ENCODE measurements around the gene ADM.

The ADM gene

DNA sequence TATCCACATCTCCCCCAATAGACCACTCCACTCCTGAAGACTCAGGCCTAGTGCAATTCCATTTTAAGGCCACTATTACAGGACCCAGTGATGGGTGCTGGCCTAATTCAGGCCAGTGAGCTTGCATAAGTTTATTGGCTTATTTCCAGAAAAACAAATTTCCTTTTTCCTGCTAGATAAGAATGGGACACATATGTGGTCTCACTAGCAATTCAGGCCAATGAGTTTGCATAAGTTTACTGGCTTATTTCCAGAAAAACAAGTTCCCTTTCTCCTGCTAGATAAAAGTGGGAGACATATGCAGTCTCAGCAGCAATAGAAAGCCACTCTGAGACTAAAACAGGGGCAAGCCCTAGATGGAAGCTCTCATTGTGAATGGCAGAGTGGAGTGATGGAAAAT, 22.4 kb downstream of the ADM start:
- TF ChIP-seq L3MBTL2 (conservative IDR thresholded peaks at IDR 0.05) (no peak), CTBP1 (IDR thresholded peaks at IDR 0.05; ENCODE audit: borderline replicate concordance) (no peak), FOXM1 (IDR thresholded peaks at IDR 0.05; ENCODE audit: borderline replicate concordance) (no peak), ZNF384 (IDR thresholded peaks at IDR 0.05) (no peak), NFRKB (IDR thresholded peaks at IDR 0.05) (no peak), FOXA1 (IDR thresholded peaks at IDR 0.05) (no peak), ELF4 (IDR thresholded peaks at IDR 0.05) (no peak), FOXK2 (IDR thresholded peaks at IDR 0.05) (no peak), BHLHE40 (IDR thresholded peaks at IDR 0.05; ENCODE audit: borderline replicate concordance) (no peak), SUZ12 (IDR thresholded peaks at IDR 0.05) (no peak), ARNT (IDR thresholded peaks at IDR 0.05) (no peak), TARDBP (IDR thresholded peaks at IDR 0.05) (no peak), LEF1 (IDR thresholded peaks at IDR 0.05; ENCODE audit: borderline replicate concordance) (no peak), HDGF (IDR thresholded peaks at IDR 0.05; ENCODE audit: borderline replicate concordance) (no peak), SP1 (IDR thresholded peaks at IDR 0.05) (no peak)
- TF ChIP-seq, protein P1, sequence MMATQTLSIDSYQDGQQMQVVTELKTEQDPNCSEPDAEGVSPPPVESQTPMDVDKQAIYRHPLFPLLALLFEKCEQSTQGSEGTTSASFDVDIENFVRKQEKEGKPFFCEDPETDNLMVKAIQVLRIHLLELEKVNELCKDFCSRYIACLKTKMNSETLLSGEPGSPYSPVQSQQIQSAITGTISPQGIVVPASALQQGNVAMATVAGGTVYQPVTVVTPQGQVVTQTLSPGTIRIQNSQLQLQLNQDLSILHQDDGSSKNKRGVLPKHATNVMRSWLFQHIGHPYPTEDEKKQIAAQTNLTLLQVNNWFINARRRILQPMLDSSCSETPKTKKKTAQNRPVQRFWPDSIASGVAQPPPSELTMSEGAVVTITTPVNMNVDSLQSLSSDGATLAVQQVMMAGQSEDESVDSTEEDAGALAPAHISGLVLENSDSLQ (IDR thresholded peaks at IDR 0.05) = no peak
- DNase-seq (ENCODE audit: extremely low spot score) = no peak
- POLR2A ChIA-PET = no interaction called here
- CTCF ChIA-PET = interaction anchor here (0.6 to 1.2 kb wide), 4 partner anchors 39 to 801 kb away, joined by 3 to 4 read pairs (median 3); no protein-coding TSS in a partner anchor

DNA sequence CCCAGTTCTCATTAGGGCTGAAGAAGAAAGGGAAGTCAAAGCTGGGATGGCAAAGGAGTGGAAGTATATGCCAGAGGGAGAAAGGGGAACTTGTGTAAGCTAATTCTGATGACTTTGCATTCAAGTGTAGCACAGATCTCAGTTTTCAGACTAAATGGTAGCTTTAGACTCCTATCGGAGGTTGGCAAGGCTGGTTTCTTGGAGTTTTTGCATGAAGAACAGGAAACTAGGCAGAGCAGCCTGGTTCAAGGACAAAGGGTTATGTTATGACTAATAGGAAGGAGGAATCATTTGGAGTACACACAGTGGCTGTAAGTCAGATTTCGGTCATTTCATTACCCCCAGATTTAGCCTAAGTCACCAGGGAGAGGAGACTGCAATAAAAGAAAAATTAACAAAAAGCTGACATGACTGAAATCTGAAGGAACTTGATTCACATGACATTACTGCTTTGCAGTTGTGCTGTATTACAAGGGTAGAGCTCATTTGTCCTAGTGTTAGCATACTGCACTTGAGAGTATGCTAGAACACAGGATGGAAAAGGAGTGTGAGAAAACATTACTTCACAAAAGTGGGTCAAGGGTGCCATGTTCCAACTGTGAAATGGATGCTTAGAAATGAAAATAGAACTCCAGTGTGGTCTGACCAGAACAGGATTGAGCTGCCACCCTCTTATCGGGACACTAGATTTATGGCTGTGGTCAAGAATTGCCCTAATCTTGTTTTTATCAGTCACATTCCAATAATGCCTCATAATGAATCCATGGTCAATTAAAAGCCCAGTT, 23.6 kb downstream of the ADM start:
- ChIA-PET CTCF (interaction anchor here (0.8 to 1.0 kb wide), 2 partner anchors 38 to 406 kb away, joined by 3 to 4 read pairs; no protein-coding TSS in a partner anchor), POLR2A (interaction anchor here (1.2 kb wide), 1 partner anchor 212 kb away, joined by 3 read pairs; the partner anchor contains the start of gene RNF141)
- DNase-seq (ENCODE audit: extremely low spot score) = no peak
- no peak for TF ChIP-seq ZNF384 (IDR thresholded peaks at IDR 0.05)
- no peak for TF ChIP-seq FOXK2 (IDR thresholded peaks at IDR 0.05)
- no peak for TF ChIP-seq SP1 (IDR thresholded peaks at IDR 0.05)
- no peak for TF ChIP-seq BHLHE40 (IDR thresholded peaks at IDR 0.05; ENCODE audit: borderline replicate concordance)
- no peak for TF ChIP-seq ARNT (IDR thresholded peaks at IDR 0.05)
- no peak for TF ChIP-seq NFRKB (IDR thresholded peaks at IDR 0.05)
- TF ChIP-seq FOXM1 (IDR thresholded peaks at IDR 0.05; ENCODE audit: borderline replicate concordance) = no peak
- TF ChIP-seq TARDBP (IDR thresholded peaks at IDR 0.05) = no peak
- no peak for TF ChIP-seq HDGF (IDR thresholded peaks at IDR 0.05; ENCODE audit: borderline replicate concordance)
- TF ChIP-seq CTBP1 (IDR thresholded peaks at IDR 0.05; ENCODE audit: borderline replicate concordance) = no peak
- TF ChIP-seq L3MBTL2 (conservative IDR thresholded peaks at IDR 0.05) = no peak
- TF ChIP-seq, protein P1 (IDR thresholded peaks at IDR 0.05) = no peak
- no peak for TF ChIP-seq FOXA1 (IDR thresholded peaks at IDR 0.05)
- no peak for TF ChIP-seq LEF1 (IDR thresholded peaks at IDR 0.05; ENCODE audit: borderline replicate concordance)
- no peak for TF ChIP-seq ELF4 (IDR thresholded peaks at IDR 0.05)

DNA sequence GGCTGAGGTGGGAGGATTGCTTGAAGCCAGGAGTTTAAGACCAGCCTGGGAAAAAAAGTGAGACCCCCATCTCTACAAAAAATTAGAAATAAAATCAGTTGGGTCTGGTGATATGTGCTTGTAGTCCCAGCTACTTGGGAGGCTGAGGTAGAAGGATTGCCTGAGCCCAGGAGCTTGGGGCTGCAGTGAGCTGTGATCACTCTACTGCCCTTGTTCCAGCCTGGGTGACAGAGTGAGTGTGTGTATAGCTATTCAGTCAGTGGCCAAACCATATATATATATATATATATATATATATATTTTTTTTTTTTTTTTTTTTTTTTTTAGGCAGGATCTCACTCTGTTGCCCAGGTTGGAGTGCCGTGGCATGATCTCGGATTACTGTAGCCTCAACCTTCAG, 24.5 kb downstream of the ADM start:
- DNase-seq (ENCODE audit: extremely low spot score) = no peak
- POLR2A ChIA-PET = interaction anchor here (1.2 kb wide), 1 partner anchor 211 kb away, joined by 3 read pairs; the partner anchor contains the start of gene RNF141
- no peak for TF ChIP-seq FOXA1 (IDR thresholded peaks at IDR 0.05)
- TF ChIP-seq BHLHE40 (IDR thresholded peaks at IDR 0.05; ENCODE audit: borderline replicate concordance) = no peak
- TF ChIP-seq ELF4 (IDR thresholded peaks at IDR 0.05) = no peak
- TF ChIP-seq CTBP1 (IDR thresholded peaks at IDR 0.05; ENCODE audit: borderline replicate concordance) = no peak
- no peak for TF ChIP-seq LEF1 (IDR thresholded peaks at IDR 0.05; ENCODE audit: borderline replicate concordance)
- no peak for TF ChIP-seq FOXK2 (IDR thresholded peaks at IDR 0.05)
- no peak for TF ChIP-seq TARDBP (IDR thresholded peaks at IDR 0.05)
- TF ChIP-seq, protein P1 (IDR thresholded peaks at IDR 0.05) = no peak
- CTCF ChIA-PET = interaction anchor here (1.0 kb wide), 1 partner anchor 37 kb away, joined by 4 read pairs; no protein-coding TSS in a partner anchor

DNA sequence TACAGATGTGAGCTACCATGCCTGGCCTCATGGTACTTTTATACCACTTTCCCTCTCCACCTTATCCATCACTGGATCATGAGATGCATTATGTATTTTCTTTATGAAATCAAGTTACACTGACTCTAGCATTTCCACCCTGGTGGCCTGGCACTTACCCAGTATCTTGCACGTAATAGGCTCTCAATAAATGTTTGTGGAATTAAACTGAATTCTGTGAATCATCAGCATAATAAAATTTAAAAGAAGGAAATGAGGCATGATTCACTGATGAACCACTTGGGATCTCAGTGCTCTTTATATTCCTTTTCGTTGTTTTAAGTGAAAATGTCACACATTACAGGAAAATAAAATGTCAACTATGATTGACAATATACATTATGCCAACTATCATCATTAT, 25.1 kb downstream of the ADM start:
- ChIA-PET POLR2A (no interaction called here), CTCF (no interaction called here)
- TF ChIP-seq CTBP1 (IDR thresholded peaks at IDR 0.05; ENCODE audit: borderline replicate concordance) (no peak), ELF4 (IDR thresholded peaks at IDR 0.05) (no peak), FOXK2 (IDR thresholded peaks at IDR 0.05) (no peak), ARNT (IDR thresholded peaks at IDR 0.05) (no peak), TARDBP (IDR thresholded peaks at IDR 0.05) (no peak), HDGF (IDR thresholded peaks at IDR 0.05; ENCODE audit: borderline replicate concordance) (no peak), L3MBTL2 (conservative IDR thresholded peaks at IDR 0.05) (no peak), LEF1 (IDR thresholded peaks at IDR 0.05; ENCODE audit: borderline replicate concordance) (no peak), FOXM1 (IDR thresholded peaks at IDR 0.05; ENCODE audit: borderline replicate concordance) (no peak), ZNF384 (IDR thresholded peaks at IDR 0.05) (no peak), BHLHE40 (IDR thresholded peaks at IDR 0.05; ENCODE audit: borderline replicate concordance) (no peak), NFRKB (IDR thresholded peaks at IDR 0.05) (no peak), FOXA1 (IDR thresholded peaks at IDR 0.05) (no peak), SP1 (IDR thresholded peaks at IDR 0.05) (no peak), SUZ12 (IDR thresholded peaks at IDR 0.05) (no peak)
- TF ChIP-seq, protein P1 (IDR thresholded peaks at IDR 0.05) = no peak
- no peak for DNase-seq (ENCODE audit: extremely low spot score)

All from HEK293T (cell line).